Transverse colon (tissue), 4 donors: ENCODE results near the gene ADAM22. TPM values are rescaled to one million over a fixed set of nuclear protein-coding genes. Genes with fewer than 3 reads are reported as not detected.

ENCODE experiments used
- DNase-seq: peaks from one replicate; pipeline ENCODE4 v3.0.0-alpha.2; 2019
- H3K27ac ChIP-seq, 4 donors: fragments of 200-600 bp; sonication (generic); 2 replicates each; pipeline ENCODE4 v1.5.1; 2016 to 2018; ENCODE audit warnings: inconsistent platforms in 4 of 4
- H3K27me3 ChIP-seq: fragments of 200-600 bp; sonication (generic); 2 replicates; pipeline ENCODE4 v1.5.1; 2017; ENCODE audit warnings: inconsistent platforms
- H3K36me3 ChIP-seq, 4 donors: fragments of 200-600 bp; sonication (generic); 2 replicates each; pipeline ENCODE4 v1.5.1; 2017 to 2019; ENCODE audit warnings: inconsistent platforms in 4 of 4
- H3K4me1 ChIP-seq, 4 donors: fragments of 200-600 bp; sonication (generic); 2 replicates each; pipeline ENCODE4 v1.5.1; 2017 to 2020; ENCODE audit warnings: inconsistent platforms in 4 of 4
- H3K4me3 ChIP-seq, 4 donors: fragments of 200-600 bp; sonication (generic); 1 replicate in 1 of 4; 2 replicates in 3 of 4; pipeline versions ENCODE4 v1.5.1 to v1.6.1; 2017 to 2019; ENCODE audit warnings: inconsistent platforms in 4 of 4
- H3K9me3 ChIP-seq, 2 donors: fragments of 200-600 bp; sonication (generic); 2 replicates each; pipeline ENCODE4 v1.5.1; 2017 to 2019; ENCODE audit warnings: inconsistent platforms in 2 of 2
- CTCF ChIP-seq, 5 experiments: fragments of 200-600 bp in 3 of 5; fragments of 450-650 bp in 2 of 5; sonication (generic) in 3 of 5; IDR thresholded peaks; 1 replicate in 2 of 5; 2 replicates in 3 of 5; pipeline ENCODE4 v1.5.1; 2016 to 2017; ENCODE audit warnings: antibody characterized with exemption in 5 of 5, inconsistent platforms in 3 of 5, mild to moderate bottlenecking in 2 of 5, moderate library complexity in 1 of 5
- EP300 ChIP-seq: sonication (generic); formaldehyde crosslinking; IDR thresholded peaks from one replicate; pipeline ENCODE4 v1.6.1; 2017; ENCODE audit warnings: antibody characterized with exemption, low read depth
- POLR2A ChIP-seq: fragments of 450-650 bp; IDR thresholded peaks from one replicate; pipeline ENCODE4 v1.6.1; 2016; ENCODE audit warnings: antibody characterized with exemption, mild to moderate bottlenecking, moderate library complexity
- POLR2AphosphoS5 ChIP-seq, 3 donors: sonication (generic); formaldehyde crosslinking; IDR thresholded peaks; one replicate each; pipeline ENCODE4 v1.6.1; 2016; ENCODE audit warnings: antibody characterized with exemption in 3 of 3
- WGBS, 2 donors: methylation state at CpG; one replicate each; pipeline ENCODE4 v1.1.5; 2018; ENCODE audit warnings: low coverage in 1 of 2; 5-methylcytosine and 5-hydroxymethylcytosine counted together
- in situ Hi-C, 4 donors: fragments of 200-750 bp; cut with MboI; loops; one replicate each; pipeline versions ENCODE4 v1.15.0 to v1.15.1; 2017; ENCODE audit warnings: low sequenced_read_pairs in 3 of 4, low pct_ligation_motif_present in 1 of 4, low pct_unique_long_range_greater_than_20kb in 1 of 4
- intact Hi-C: fragments of 100-400 bp; cut with DNase I; formaldehyde crosslinking; loops from one replicate; pipeline ENCODE4 v1.15.1; 2023; ENCODE audit warnings: low total_unique reads
- total RNA-seq, 4 donors: library from RNA; depleted of rRNA; stranded (reverse); fragments of >200 nt; gene quantifications; one replicate each; pipeline ENCODE4 v1.1.0, GENCODE V29; 2016

ADAM22 gene
- total RNA-seq, 4 donors from 2014 or later, result 3.8 to 17.3 (median 6.0) TPM

- H3K36me3 ChIP-seq, result no peaks in the 10 kb centered on the region
- in situ Hi-C loops, result no loop called here
Measured at GRCh38 chr7:88167223-88167622, 233.2 kb downstream of the ADAM22 start.

GRCh38 chr7:88167721-88168120 is 233.7 kb downstream of the ADAM22 start:
- in situ Hi-C loops, result no loop called here
- Histone ChIP-seq H3K36me3 (no peaks in the 10 kb centered on the region), H3K27me3 (no peaks in the 10 kb centered on the region), H3K27ac (no peak overlapping the region), H3K9me3 (no peaks in the 10 kb centered on the region), H3K4me3 (no peak overlapping the region), H3K4me1 (peaks cover 0 to 6% (median 0%) of the 10 kb centered on the region in 4 donors)
- no peak for TF ChIP-seq CTCF (IDR thresholded peaks at IDR 0.05)
- no peak for TF ChIP-seq EP300
- TF ChIP-seq POLR2A, result no peak
- no peak for TF ChIP-seq POLR2AphosphoS5 (IDR thresholded peaks at IDR 0.05)
- intact Hi-C loops, result no loop called here
- DNase-seq, result no peak
- 77 to 96% methylated on average over 2 of the region's 2 CpGs for WGBS, 2 donors

More at GRCh38 chr7:88167223-88167622, 233.2 kb downstream of the ADAM22 start:
- Histone ChIP-seq H3K27me3 (no peaks in the 10 kb centered on the region), H3K9me3 (no peaks in the 10 kb centered on the region), H3K27ac (no peak overlapping the region), H3K4me1 (peaks cover 0 to 6% (median 0%) of the 10 kb centered on the region in 4 donors), H3K4me3 (no peak overlapping the region)
- intact Hi-C loops, result no loop called here
- 84 to 100% methylated on average over 1 to 2 of the region's 2 CpGs for WGBS, 2 donors
- no peak for DNase-seq
- TF ChIP-seq EP300 (no peak), CTCF (IDR thresholded peaks at IDR 0.05) (no peak), POLR2A (no peak), POLR2AphosphoS5 (IDR thresholded peaks at IDR 0.05) (no peak)

DNA sequence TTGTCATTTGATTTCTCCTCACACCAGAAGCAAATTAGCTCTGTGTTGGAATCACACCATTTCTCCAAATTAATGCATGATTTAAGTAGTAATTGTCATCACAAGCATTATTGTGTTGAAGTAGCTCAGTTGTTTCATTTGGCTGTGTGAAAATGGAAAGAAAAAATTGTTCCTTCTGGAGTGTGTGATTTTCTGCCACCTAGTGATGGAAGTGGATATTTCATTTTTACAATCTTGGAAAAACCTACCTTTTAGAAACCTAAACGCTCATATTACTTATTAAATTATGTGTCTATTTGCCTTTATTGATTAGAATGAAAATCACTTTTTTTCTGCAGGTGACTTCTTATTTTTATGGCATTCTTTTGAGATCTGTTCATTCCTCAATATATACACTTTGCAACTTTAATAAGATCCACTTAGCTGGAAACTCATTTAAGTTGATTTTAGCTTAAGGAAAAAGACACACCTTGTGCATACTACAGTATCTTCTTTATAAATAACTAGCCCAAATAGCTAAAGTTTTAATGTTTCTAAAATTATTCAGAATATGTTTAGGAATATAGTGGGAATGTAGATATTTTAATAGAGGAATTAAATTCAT is 235.8 kb downstream of the ADAM22 start:
- H3K4me1 ChIP-seq, result peaks cover 0 to 6% (median 0%) of the 10 kb centered on the region in 4 donors
- H3K27ac ChIP-seq, result no peak overlapping the region
- no peak overlapping the region for H3K4me3 ChIP-seq
- H3K27me3 ChIP-seq, result no peaks in the 10 kb centered on the region
- in situ Hi-C loops, result no loop called here
- intact Hi-C loops, result no loop called here
- no peaks in the 10 kb centered on the region for H3K36me3 ChIP-seq
- DNase-seq, result no peak
- no peaks in the 10 kb centered on the region for H3K9me3 ChIP-seq
- WGBS, 2 donors, result 0 to 18% methylated on average over 1 of the region's 1 CpG
- TF ChIP-seq EP300, result no peak
- peak; percentile 42 to 56 (median 53) for TF ChIP-seq CTCF (IDR thresholded peaks at IDR 0.05)

DNA sequence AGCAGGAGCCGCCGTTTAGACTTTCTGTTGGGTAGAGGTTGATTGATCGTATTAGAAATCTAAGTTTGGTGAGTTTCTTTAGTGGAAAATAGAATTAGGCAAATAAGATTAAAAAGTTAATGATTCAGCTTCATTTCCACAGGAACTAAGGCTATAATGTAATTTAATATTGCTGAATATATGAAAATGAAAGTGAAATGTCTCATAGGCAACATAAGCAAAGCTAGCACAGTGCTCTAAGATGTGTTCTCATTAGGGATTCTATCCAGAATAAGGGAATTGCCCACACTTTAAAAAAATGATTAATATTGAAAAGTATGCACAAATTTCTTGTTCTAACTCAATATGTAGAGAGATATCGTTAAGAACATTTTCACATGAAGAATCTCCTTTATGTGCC is 238.8 kb downstream of the ADAM22 start:
- no peak for DNase-seq
- in situ Hi-C loops, result no loop called here
- Histone ChIP-seq H3K27ac (no peak overlapping the region), H3K4me1 (peaks cover 0 to 6% (median 0%) of the 10 kb centered on the region in 4 donors), H3K36me3 (no peaks in the 10 kb centered on the region), H3K4me3 (no peak overlapping the region), H3K27me3 (no peaks in the 10 kb centered on the region), H3K9me3 (no peaks in the 10 kb centered on the region)
- no peak for TF ChIP-seq POLR2A
- TF ChIP-seq CTCF (IDR thresholded peaks at IDR 0.05), result no peak
- TF ChIP-seq POLR2AphosphoS5 (IDR thresholded peaks at IDR 0.05), result no peak
- no peak for TF ChIP-seq EP300
- 90 to 100% methylated on average over 4 of the region's 4 CpGs for WGBS, 2 donors
- intact Hi-C loops, result no loop called here
